Lung (tissue), 12 donors: ENCODE results near the gene KRTAP5-7. TPM values are rescaled to one million over a fixed set of nuclear protein-coding genes. Genes with fewer than 3 reads are reported as not detected.

ENCODE experiments used
- ATAC-seq: fragments of 200-7000 bp; cut with Tn5 transposase; one replicate; pipeline ENCODE4 v1.9.1; 2020; ENCODE audit warnings: moderate number of reproducible peaks; ENCODE audit not compliant: insufficient read depth, low FRiP score
- DNase-seq, 3 donors: peaks; one replicate each; pipeline ENCODE4 v3.0.0-alpha.2; 2013 to 2017
- H3K27ac ChIP-seq, 2 donors: one replicate each; pipeline ENCODE4 v1.5.1; 2013; ENCODE audit warnings: mild to moderate bottlenecking in 2 of 2, moderate library complexity in 2 of 2, control low read depth in 1 of 2, inconsistent platforms in 1 of 2, low read depth in 1 of 2, low read length in 1 of 2
- H3K27me3 ChIP-seq, 3 donors: one replicate each; pipeline ENCODE4 v1.5.1; 2013; ENCODE audit warnings: low read length in 2 of 3; ENCODE audit not compliant: control insufficient read depth in 3 of 3, insufficient read depth in 3 of 3
- H3K36me3 ChIP-seq, 4 donors: one replicate each; pipeline ENCODE4 v1.5.1; 2013; ENCODE audit warnings: low read length in 4 of 4, mild to moderate bottlenecking in 1 of 4, moderate library complexity in 1 of 4; ENCODE audit not compliant: control insufficient read depth in 4 of 4, insufficient read depth in 4 of 4
- H3K4me1 ChIP-seq, 5 donors: one replicate each; pipeline ENCODE4 v1.5.1; 2013; ENCODE audit warnings: low read length in 5 of 5, mild to moderate bottlenecking in 2 of 5, moderate library complexity in 1 of 5; ENCODE audit not compliant: control insufficient read depth in 5 of 5, insufficient read depth in 5 of 5
- H3K4me3 ChIP-seq: one replicate; pipeline ENCODE4 v1.5.1; 2013; ENCODE audit warnings: mild to moderate bottlenecking, control low read depth, moderate library complexity
- H3K9ac ChIP-seq, 2 donors: one replicate each; pipeline ENCODE4 v1.5.1; 2013; ENCODE audit warnings: low read length in 2 of 2, control low read depth in 1 of 2; ENCODE audit not compliant: insufficient read depth in 1 of 2
- H3K9me3 ChIP-seq, 4 donors: one replicate each; pipeline ENCODE4 v1.5.1; 2013; ENCODE audit warnings: low read length in 3 of 4, mild to moderate bottlenecking in 1 of 4, moderate library complexity in 1 of 4; ENCODE audit not compliant: control insufficient read depth in 4 of 4, insufficient read depth in 3 of 4
- WGBS, 2 donors: extraction: QIAGEN DNeasy Blood & Tissue Kit; methylation state at CpG; one replicate each; pipeline ENCODE4 v1.1.7; 2013; 5-methylcytosine and 5-hydroxymethylcytosine counted together
- polyA plus RNA-seq, 2 donors: library from polyadenylated mRNA; stranded (reverse); fragments of 200-250 nt; gene quantifications; one replicate each; pipeline ENCODE4 v1.2.1, GENCODE V29; 2013
- total RNA-seq, 2 donors: library from RNA; depleted of rRNA in 1 of 2; stranded (reverse); fragments of >200 nt in 1 of 2; gene quantifications; one replicate each; pipeline ENCODE4 v1.2.1, GENCODE V29; 2014 to 2021
- TF ChIP-seq, protein P1 (sequence below): IDR thresholded peaks from 2 replicates; pipeline ENCODE4 v1.5.1; 2012; ENCODE audit warnings: mild to moderate bottlenecking; ENCODE audit errors: control extremely low read depth, extremely low read depth
- donor health status: control.
- donor health status: control.
- donor health status: Bipolar disorder and iron deficiency.
- donor health status: healthy.
- donor health status: DM: yes; HTN: yes; CAD: no.

KRTAP5-7 gene
- total and polyA plus RNA-seq, 4 donors: 0.12 to 0.28 TPM; not detected in 2

GRCh38 chr11:71481101-71481960 is 45.7 kb upstream of the KRTAP5-7 start:
- 88 to 94% methylated on average over 24 of the region's 24 CpGs for WGBS, 2 donors
- H3K4me1 ChIP-seq: peaks cover 0 to 11% (median 0%) of the 10 kb centered on the region in 5 donors
- no peaks in the 10 kb centered on the region for H3K27me3 ChIP-seq
- peaks cover 0 to 1% (median 0%) of the 10 kb centered on the region in 4 donors for H3K9me3 ChIP-seq
- no peak overlapping the region for H3K9ac ChIP-seq
- H3K36me3 ChIP-seq: peaks cover 4 to 83% (median 35%) of the 10 kb centered on the region in 4 donors
- H3K27ac ChIP-seq: no peak overlapping the region
- TF ChIP-seq, protein P1, sequence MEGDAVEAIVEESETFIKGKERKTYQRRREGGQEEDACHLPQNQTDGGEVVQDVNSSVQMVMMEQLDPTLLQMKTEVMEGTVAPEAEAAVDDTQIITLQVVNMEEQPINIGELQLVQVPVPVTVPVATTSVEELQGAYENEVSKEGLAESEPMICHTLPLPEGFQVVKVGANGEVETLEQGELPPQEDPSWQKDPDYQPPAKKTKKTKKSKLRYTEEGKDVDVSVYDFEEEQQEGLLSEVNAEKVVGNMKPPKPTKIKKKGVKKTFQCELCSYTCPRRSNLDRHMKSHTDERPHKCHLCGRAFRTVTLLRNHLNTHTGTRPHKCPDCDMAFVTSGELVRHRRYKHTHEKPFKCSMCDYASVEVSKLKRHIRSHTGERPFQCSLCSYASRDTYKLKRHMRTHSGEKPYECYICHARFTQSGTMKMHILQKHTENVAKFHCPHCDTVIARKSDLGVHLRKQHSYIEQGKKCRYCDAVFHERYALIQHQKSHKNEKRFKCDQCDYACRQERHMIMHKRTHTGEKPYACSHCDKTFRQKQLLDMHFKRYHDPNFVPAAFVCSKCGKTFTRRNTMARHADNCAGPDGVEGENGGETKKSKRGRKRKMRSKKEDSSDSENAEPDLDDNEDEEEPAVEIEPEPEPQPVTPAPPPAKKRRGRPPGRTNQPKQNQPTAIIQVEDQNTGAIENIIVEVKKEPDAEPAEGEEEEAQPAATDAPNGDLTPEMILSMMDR: no peak
- H3K4me3 ChIP-seq: no peak overlapping the region
- ATAC-seq (no peak), DNase-seq (peak; percentile 40 to 62 (median 42))

GRCh38 chr11:71482216-71482615 is 44.9 kb upstream of the KRTAP5-7 start:
- WGBS, 2 donors: 98 to 99% methylated on average over 18 of the region's 18 CpGs
- DNase-seq (no peak), ATAC-seq (no peak)
- H3K36me3 ChIP-seq: peaks cover 4 to 76% (median 35%) of the 10 kb centered on the region in 4 donors
- H3K27ac ChIP-seq: no peak overlapping the region
- H3K27me3 ChIP-seq: no peaks in the 10 kb centered on the region
- H3K4me3 ChIP-seq: no peak overlapping the region
- TF ChIP-seq, protein P1: no peak
- H3K4me1 ChIP-seq: peaks cover 0 to 11% (median 0%) of the 10 kb centered on the region in 5 donors
- no peak overlapping the region for H3K9ac ChIP-seq
- peaks cover 0 to 1% (median 0%) of the 10 kb centered on the region in 4 donors for H3K9me3 ChIP-seq

- peaks cover 0 to 1% (median 0%) of the 10 kb centered on the region in 4 donors for H3K9me3 ChIP-seq
- DNase-seq (no peak), ATAC-seq (no peak)
- H3K27me3 ChIP-seq: no peaks in the 10 kb centered on the region
- no peak overlapping the region for H3K9ac ChIP-seq
- TF ChIP-seq, protein P1: no peak
- H3K27ac ChIP-seq: no peak overlapping the region
- H3K36me3 ChIP-seq: peaks cover 4 to 70% (median 32%) of the 10 kb centered on the region in 4 donors
- H3K4me3 ChIP-seq: no peak overlapping the region
- WGBS, 2 donors: 97% methylated on average over 13 of the region's 13 CpGs
- peaks cover 0 to 11% (median 2%) of the 10 kb centered on the region in 5 donors for H3K4me1 ChIP-seq
Observed at GRCh38 chr11:71482746-71483364, 44.2 kb upstream of the KRTAP5-7 start.
